ENCODE data around the gene CSNK1A1.
A peak's percentile ranks its signal among the peaks of the same experiment; 100 is the strongest.
"Not testable (repeated sequence)": the region's sequence is repeated elsewhere in the genome, so short reads cannot be mapped to it uniquely, and the experiment has no call there.

CSNK1A1 gene

GRCh38 chr5:149453618-149454415 is 97.4 kb downstream of the CSNK1A1 start:
- no peak for DNase-seq

- DNase-seq: peak; percentile 97
These were observed 98.3 kb downstream of the CSNK1A1 start for GRCh38 chr5:149452665-149453617.

DNA sequence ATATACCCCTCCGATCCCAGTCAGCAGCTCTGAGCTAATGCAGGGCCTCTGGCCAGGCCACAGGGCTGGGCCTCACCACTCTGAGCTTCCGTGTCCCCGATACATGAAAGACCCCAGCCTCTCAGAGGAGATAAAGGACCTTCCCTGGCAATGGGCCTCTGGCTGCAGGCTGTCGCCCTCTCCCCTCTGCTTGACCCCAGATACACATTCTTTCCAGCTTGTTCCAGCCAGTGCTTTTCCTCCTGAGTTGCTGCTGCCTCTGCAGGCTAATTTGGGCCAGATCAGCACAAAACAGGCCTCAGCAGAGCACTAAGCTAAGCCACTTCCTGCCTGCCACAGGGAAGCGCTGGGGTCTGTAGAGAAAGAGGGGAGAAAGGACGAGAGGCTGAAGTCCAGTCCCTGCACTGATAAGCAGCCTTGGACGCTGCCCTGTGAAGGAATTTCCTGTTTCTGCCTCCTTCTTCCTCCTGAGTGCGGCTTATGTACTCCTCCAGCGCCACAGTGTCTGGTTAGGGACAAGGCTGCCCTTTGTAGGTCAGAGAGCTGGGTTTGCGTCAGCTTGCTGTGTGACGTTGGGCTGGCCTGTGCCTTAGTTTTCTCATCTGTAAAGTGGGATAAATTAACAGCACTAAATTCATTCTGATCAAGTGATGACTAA is 99.1 kb downstream of the CSNK1A1 start:
- DNase-seq: peak; percentile 59

- peak; percentile 82 for DNase-seq
These were observed 101.0 kb downstream of the CSNK1A1 start for GRCh38 chr5:149450199-149450598.

DNA sequence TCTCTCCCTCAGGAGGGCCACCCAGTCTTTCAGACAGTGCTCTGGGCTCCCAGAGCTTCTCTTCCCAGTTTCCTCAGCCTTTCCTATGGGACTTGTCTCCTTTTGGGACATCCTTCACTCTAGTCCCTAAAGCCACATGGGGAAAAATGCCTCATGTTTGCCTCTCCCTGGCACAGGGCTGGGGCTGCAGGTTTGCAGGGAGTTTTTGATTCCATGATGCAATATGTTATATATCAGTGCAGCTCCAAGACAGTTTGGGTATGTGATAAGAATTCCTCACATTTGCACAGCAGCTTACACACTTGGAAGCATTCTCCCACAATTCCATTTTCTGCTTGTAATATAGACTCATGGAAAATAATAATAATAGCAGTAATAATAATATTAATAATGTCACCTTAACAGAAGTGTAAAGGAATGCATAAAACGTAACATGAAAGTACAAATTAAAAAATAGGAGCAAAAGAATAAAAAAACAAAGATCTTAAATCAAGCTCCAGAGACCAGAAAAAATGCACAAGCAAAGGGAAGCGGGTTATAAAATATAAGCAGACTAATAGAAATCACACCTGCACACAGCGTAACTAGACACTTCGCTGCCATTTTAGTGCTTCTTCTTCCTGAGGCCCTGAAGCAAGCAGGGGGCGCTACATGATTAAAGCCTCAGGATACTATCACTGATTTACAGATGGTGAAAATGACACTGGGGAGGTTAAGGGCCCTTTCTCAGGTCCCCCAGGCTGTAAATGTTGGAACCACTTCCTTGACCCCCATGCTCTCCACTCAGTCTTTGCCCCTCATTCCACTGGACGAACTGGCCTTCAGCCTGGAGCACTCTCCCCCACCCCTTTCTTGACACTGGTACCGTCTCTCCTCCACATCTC is 102.2 kb downstream of the CSNK1A1 start:
- DNase-seq: peak; percentile 52

- peak; percentile 75 for DNase-seq
These were observed 102.8 kb downstream of the CSNK1A1 start for GRCh38 chr5:149448431-149448830.

- DNase-seq: no peak
These were observed 103.6 kb downstream of the CSNK1A1 start for GRCh38 chr5:149447373-149448367.

- DNase-seq: not testable (repeated sequence)
These were observed 104.4 kb downstream of the CSNK1A1 start for GRCh38 chr5:149446794-149447193.

GRCh38 chr5:149445739-149446369 is 105.4 kb downstream of the CSNK1A1 start:
- DNase-seq: peak; percentile 99

GRCh38 chr5:149445343-149445738 is 105.9 kb downstream of the CSNK1A1 start:
- DNase-seq: no peak

GRCh38 chr5:149444430-149444829 is 106.8 kb downstream of the CSNK1A1 start:
- DNase-seq: not testable (repeated sequence)

DNA sequence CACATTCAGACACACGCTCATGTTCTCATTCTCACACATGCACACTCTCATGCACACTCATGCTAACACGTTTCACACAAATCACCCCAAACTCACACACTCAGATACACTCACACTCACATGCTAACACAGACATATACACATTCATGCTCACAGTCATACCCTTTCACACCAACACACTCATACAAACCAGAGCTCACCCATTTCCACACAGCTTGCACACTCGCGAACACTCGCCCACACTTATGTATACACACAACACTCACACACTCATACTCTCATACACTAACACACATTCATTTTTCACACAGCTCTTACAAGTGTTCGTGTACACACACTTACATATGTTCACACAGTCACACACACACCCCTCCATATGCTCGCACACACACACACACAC is 108.0 kb downstream of the CSNK1A1 start:
- no peak for DNase-seq

- DNase-seq: peak; percentile 62
These were observed 108.6 kb downstream of the CSNK1A1 start for GRCh38 chr5:149442563-149443182.
